Common myeloid progenitor, CD34-positive (primary cell): ENCODE measurements around the gene GRAP2.
"Not testable (repeated sequence)": the region's sequence is repeated elsewhere in the genome, so short reads cannot be mapped to it uniquely, and the experiment has no call there.

Source experiments
- CTCF ChIA-PET: fragments of 350-600 bp; sonication (Branson Sonifier 250); formaldehyde crosslinking; loops from one replicate; lab custom pipeline; 2021; ENCODE audit warnings: antibody characterized with exemption; lab: Charles Lee
- POLR2A ChIA-PET: fragments of 350-600 bp; sonication (Branson Sonifier 250); formaldehyde crosslinking; loops from one replicate; lab custom pipeline; 2021; ENCODE audit warnings: antibody characterized with exemption; lab: Charles Lee
- DNase-seq, 3 donors: peaks; one replicate each; pipeline versions ENCODE4 v3.0.0 to v3.0.0-alpha.2; 2013
- H3K27ac ChIP-seq, 2 experiments: 1 replicate in 1 of 2; 2 replicates in 1 of 2; pipeline ENCODE4 v1.7.0; 2013; ENCODE audit warnings: inconsistent platforms in 2 of 2, low read length in 2 of 2, mild to moderate bottlenecking in 2 of 2, low read depth in 1 of 2, moderate library complexity in 1 of 2; ENCODE audit not compliant: severe bottlenecking in 2 of 2, insufficient read depth in 1 of 2, poor library complexity in 1 of 2
- H3K27me3 ChIP-seq, 5 experiments: replicated peaks in 2 of 5; 1 replicate in 3 of 5; 2 replicates in 2 of 5; pipeline versions ENCODE4 v1.6.1 to v1.7.0; 2013; ENCODE audit warnings: low read length in 4 of 5, mild to moderate bottlenecking in 2 of 5, moderate library complexity in 2 of 5, inconsistent platforms in 1 of 5; ENCODE audit not compliant: insufficient read depth in 5 of 5, control insufficient read depth in 4 of 5
- H3K36me3 ChIP-seq, 4 experiments: 1 replicate in 2 of 4; 2 replicates in 2 of 4; pipeline versions ENCODE4 v1.6.1 to v1.7.0; 2013; ENCODE audit warnings: low read length in 3 of 4, control low read depth in 1 of 4, mild to moderate bottlenecking in 1 of 4; ENCODE audit not compliant: control insufficient read depth in 4 of 4, insufficient read depth in 4 of 4
- H3K4me1 ChIP-seq, 4 experiments: 1 replicate in 3 of 4; 2 replicates in 1 of 4; pipeline versions ENCODE4 v1.6.1 to v1.7.1; 2013; ENCODE audit warnings: low read length in 3 of 4, mild to moderate bottlenecking in 3 of 4, control low read depth in 1 of 4, inconsistent platforms in 1 of 4, moderate library complexity in 1 of 4; ENCODE audit not compliant: control insufficient read depth in 4 of 4, insufficient read depth in 4 of 4; ENCODE audit errors: control extremely low read depth in 1 of 4
- H3K4me3 ChIP-seq, 7 experiments: 1 replicate in 4 of 7; 2 replicates in 3 of 7; pipeline versions ENCODE4 v1.5.1 to v1.7.0; 2013; ENCODE audit warnings: mild to moderate bottlenecking in 7 of 7, low read length in 6 of 7, moderate library complexity in 6 of 7, inconsistent platforms in 2 of 7, low read depth in 2 of 7, control low read depth in 1 of 7; ENCODE audit not compliant: insufficient read depth in 4 of 7, control insufficient read depth in 1 of 7; ENCODE audit errors: extremely low read depth in 1 of 7
- H3K9me3 ChIP-seq, 5 experiments: 1 replicate in 4 of 5; 2 replicates in 1 of 5; pipeline versions ENCODE4 v1.6.1 to v1.7.1; 2013; ENCODE audit warnings: low read length in 4 of 5, mild to moderate bottlenecking in 2 of 5, inconsistent platforms in 1 of 5, low read depth in 1 of 5, moderate library complexity in 1 of 5; ENCODE audit not compliant: control insufficient read depth in 4 of 5, insufficient read depth in 2 of 5; ENCODE audit errors: control extremely low read depth in 1 of 5
- WGBS: methylation state at CpG from one replicate; pipeline ENCODE4 v1.1.5; 2013; ENCODE audit not compliant: insufficient coverage; 5-methylcytosine and 5-hydroxymethylcytosine counted together

GRAP2 gene

GRCh38 chr22:39883057-39883456 lies 17.8 kb upstream of the GRAP2 start:
- no peaks in the 10 kb centered on the region for H3K9me3 ChIP-seq
- H3K27ac ChIP-seq, result no peak overlapping the region
- ChIA-PET CTCF (no interaction called here), POLR2A (no interaction called here)
- WGBS, result 86% methylated on average over 1 of the region's 1 CpG
- H3K36me3 ChIP-seq, result no peaks in the 10 kb centered on the region
- peaks cover 0 to 4% (median 0%) of the 10 kb centered on the region in 5 experiments for H3K27me3 ChIP-seq
- no peak overlapping the region for H3K4me3 ChIP-seq
- no peak for DNase-seq
- H3K4me1 ChIP-seq, result no peaks in the 10 kb centered on the region

- H3K27me3 ChIP-seq, H3K27ac ChIP-seq, DNase-seq, H3K4me1 ChIP-seq, POLR2A ChIA-PET, H3K36me3 ChIP-seq, H3K4me3 ChIP-seq, H3K9me3 ChIP-seq, CTCF ChIA-PET: not testable (repeated sequence)
- WGBS, result no CpG with 5 or more reads among the region's 3 CpGs
Measured at GRCh38 chr22:39889924-39890323, 11.0 kb upstream of the GRAP2 start.

GRCh38 chr22:39893526-39893925 lies 7.4 kb upstream of the GRAP2 start, which contains the start of gene ENTHD1:
Gene ENTHD1, minus strand, starts transcription at chr22:39893760. Its CDS starts 6,012 bp downstream, at chr22:39887748.
- no peak for DNase-seq
- ChIA-PET POLR2A (no interaction called here), CTCF (no interaction called here)
- no peaks in the 10 kb centered on the region for H3K36me3 ChIP-seq
- H3K4me1 ChIP-seq, result peaks cover 0 to 12% (median 4%) of the 10 kb centered on the region in 4 experiments
- H3K27me3 ChIP-seq, result no peaks in the 10 kb centered on the region
- no peak within 1 kb of the TSS for H3K27ac ChIP-seq
- no peak within 1 kb of the TSS for H3K4me3 ChIP-seq
- 92% methylated on average over 17 of the region's 20 CpGs for WGBS
- H3K9me3 ChIP-seq, result no peaks in the 10 kb centered on the region

- POLR2A ChIA-PET, result no interaction called here
- H3K27ac ChIP-seq, result no peak overlapping the region
- 96% methylated on average over 3 of the region's 7 CpGs for WGBS
- H3K36me3 ChIP-seq, result no peaks in the 10 kb centered on the region
- DNase-seq, result no peak
- no peaks in the 10 kb centered on the region for H3K9me3 ChIP-seq
- no peak overlapping the region for H3K4me3 ChIP-seq
- peaks cover 0 to 23% (median 6%) of the 10 kb centered on the region in 4 experiments for H3K4me1 ChIP-seq
- no peaks in the 10 kb centered on the region for H3K27me3 ChIP-seq
- CTCF ChIA-PET, result interaction anchor here (2.3 kb wide), 1 partner anchor 130 kb away, joined by 10 read pairs; no protein-coding TSS in a partner anchor
Measured at GRCh38 chr22:39894554-39895092, 6.3 kb upstream of the GRAP2 start.

GRCh38 chr22:39895682-39896081 lies 5.2 kb upstream of the GRAP2 start:
- WGBS, result 71% methylated on average over 1 of the region's 1 CpG
- Histone ChIP-seq H3K27ac (no peak overlapping the region), H3K4me3 (no peak overlapping the region), H3K4me1 (peaks cover 6 to 33% (median 14%) of the 10 kb centered on the region in 4 experiments), H3K9me3 (no peaks in the 10 kb centered on the region), H3K36me3 (no peaks in the 10 kb centered on the region), H3K27me3 (no peaks in the 10 kb centered on the region)
- POLR2A ChIA-PET, result interaction anchor here (0.8 kb wide), 1 partner anchor 115 kb away, joined by 4 read pairs; no protein-coding TSS in a partner anchor
- CTCF ChIA-PET, result interaction anchor here (2.3 kb wide), 1 partner anchor 129 kb away, joined by 10 read pairs; no protein-coding TSS in a partner anchor
- DNase-seq, result no peak

- Histone ChIP-seq H3K9me3 (no peaks in the 10 kb centered on the region), H3K27me3 (no peaks in the 10 kb centered on the region), H3K4me1 (peaks cover 13 to 40% (median 20%) of the 10 kb centered on the region in 4 experiments), H3K4me3 (no peak overlapping the region), H3K36me3 (no peaks in the 10 kb centered on the region), H3K27ac (no peak overlapping the region)
- WGBS, result 98% methylated on average over 5 of the region's 6 CpGs
- ChIA-PET POLR2A (no interaction called here), CTCF (interaction anchor here (2.3 kb wide), 1 partner anchor 128 kb away, joined by 10 read pairs; no protein-coding TSS in a partner anchor)
- DNase-seq, result no peak
Measured at GRCh38 chr22:39896313-39896996, 4.4 kb upstream of the GRAP2 start.

- Histone ChIP-seq H3K4me1 (peaks cover 13 to 40% (median 18%) of the 10 kb centered on the region in 4 experiments), H3K36me3 (no peaks in the 10 kb centered on the region), H3K9me3 (no peaks in the 10 kb centered on the region), H3K27me3 (no peaks in the 10 kb centered on the region), H3K4me3 (no peak overlapping the region), H3K27ac (no peak overlapping the region)
- 88% methylated on average over 3 of the region's 3 CpGs for WGBS
- POLR2A ChIA-PET, result no interaction called here
- CTCF ChIA-PET, result no interaction called here
- no peak for DNase-seq
Measured at GRCh38 chr22:39897841-39898240, 3.0 kb upstream of the GRAP2 start.
